ENCODE data around the gene MYO3B. TPM values are rescaled to one million over a fixed set of nuclear protein-coding genes. Genes with fewer than 3 reads are reported as not detected.
"Not testable (repeated sequence)": the region's sequence is repeated elsewhere in the genome, so short reads cannot be mapped to it uniquely, and the experiment has no call there.

Gene MYO3B
- total RNA-seq, 8 experiments from 2014 or later = 0.11 to 5.1 (median 0.98) TPM

DNA sequence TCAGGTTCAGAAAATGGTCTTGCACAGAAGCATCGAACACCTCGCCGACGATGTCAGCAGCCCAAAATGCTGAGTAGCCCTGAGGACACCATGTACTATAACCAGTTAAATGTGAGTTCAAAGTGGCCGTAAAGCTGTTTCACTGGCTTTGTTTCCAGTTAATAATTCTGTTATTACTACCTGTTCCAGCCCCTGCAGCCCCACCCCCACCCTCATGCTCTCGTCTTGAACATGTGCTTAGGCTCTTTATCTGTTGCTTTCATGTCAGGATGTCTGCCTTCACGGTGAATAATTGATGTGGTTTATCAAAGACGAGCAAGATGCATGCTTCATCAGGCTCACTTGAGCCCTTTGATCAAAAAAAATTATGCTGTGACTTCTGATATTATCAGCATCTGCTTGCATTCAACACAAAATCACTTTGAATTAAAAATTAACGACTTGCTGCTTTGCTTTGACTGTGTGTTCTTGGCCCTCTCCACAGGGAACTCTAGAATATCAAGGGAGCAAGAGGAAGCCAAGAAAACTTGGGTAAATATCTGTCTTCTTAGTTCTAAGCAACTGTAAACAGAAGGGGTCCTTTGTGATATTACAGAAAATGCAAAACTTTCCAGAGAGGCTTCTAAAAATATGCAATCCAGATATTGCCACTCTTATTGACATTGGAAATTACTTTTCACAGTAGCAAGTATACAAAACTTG, 473.8 kb downstream of the MYO3B start:
- Histone ChIP-seq H3K4me3 (no peak overlapping the region), H3K4me1 (replicated peaks in 1 of 2) (no peaks in the 10 kb centered on the region), H3K27ac (no peak overlapping the region)
- in situ Hi-C loops (cut with MboI; ENCODE audit: low pct_unique_long_range_greater_than_20kb in 2 of 9, low sequenced_read_pairs in 9 of 9, unreplicated experiment in 9 of 9) = no loop called here
- 0 to 78% (median 50%) methylated on average over 1 to 7 of the region's 9 CpGs; no CpG with 5 or more reads in 1 of the 10 experiments for WGBS, 10 experiments
- no peak for ATAC-seq (replicated peaks in 6 of 8)

DNA sequence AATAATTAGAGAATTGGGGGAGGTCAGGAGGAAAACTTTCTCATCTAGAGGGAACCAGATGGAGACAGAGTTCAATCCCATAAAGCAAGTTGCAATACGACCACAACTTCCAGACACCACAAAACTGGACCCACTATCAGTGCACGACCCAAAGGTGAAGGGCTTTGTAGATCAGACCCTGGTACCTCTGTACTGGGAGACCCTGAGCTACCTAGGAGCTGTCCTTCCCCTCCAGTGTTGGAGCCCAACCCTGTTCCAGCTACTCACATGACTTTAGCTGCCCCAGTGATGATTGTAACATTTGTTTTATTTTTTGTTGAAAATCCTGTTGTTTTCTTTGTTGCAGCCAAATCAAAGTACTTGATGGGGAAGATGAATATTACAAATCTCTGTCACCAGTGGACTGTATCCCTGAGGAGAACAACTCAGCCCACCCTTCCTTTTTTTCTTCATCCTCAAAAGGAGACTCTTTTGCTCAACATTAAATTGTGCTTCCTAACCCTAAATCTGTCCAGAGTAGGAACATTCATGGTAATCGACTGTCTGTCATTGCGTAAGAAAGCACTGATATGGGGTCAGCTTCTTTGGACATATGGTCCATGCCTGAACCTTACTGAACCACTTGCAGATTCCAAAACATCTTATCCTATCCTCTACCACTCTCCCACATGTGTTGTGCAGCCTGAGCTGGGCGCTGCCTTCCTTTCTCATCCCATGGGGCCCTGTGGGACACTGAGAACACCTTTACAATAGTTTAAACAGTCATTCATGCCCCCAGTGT, 474.9 kb downstream of the MYO3B start:
- WGBS, 10 experiments = 46 to 100% (median 97%) methylated on average over 2 to 4 of the region's 5 CpGs; no CpG with 5 or more reads in 3 of the 10 experiments
- in situ Hi-C loops (cut with MboI; ENCODE audit: low pct_unique_long_range_greater_than_20kb in 2 of 9, low sequenced_read_pairs in 9 of 9, unreplicated experiment in 9 of 9) = no loop called here
- no peak for ATAC-seq (replicated peaks in 6 of 8)
- no peak overlapping the region for H3K4me3 ChIP-seq
- H3K4me1 ChIP-seq (replicated peaks in 1 of 2) = no peaks in the 10 kb centered on the region
- no peak overlapping the region for H3K27ac ChIP-seq

DNA sequence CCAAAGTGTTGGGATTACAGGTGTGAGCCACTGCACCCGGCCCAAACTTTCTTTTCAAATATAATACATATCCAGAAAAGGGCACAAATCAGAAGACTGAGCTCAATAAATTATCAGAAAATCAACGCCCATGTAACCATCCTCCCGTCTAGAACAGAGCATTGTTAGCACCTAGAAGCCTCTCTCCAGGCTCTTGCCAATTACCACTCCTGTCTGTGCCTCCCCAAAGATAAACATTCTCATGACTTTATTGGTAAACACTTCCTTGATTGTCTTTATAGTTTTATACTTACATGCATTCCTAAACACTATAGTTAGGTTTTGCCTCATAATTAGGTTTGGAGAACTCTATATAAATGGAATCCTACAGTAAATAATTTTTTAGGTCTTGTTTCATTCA, 478.7 kb downstream of the MYO3B start:
- ATAC-seq (replicated peaks in 6 of 8) = no peak
- WGBS, 10 experiments = 50 to 100% (median 80%) methylated on average over 1 to 3 of the region's 3 CpGs; no CpG with 5 or more reads in 3 of the 10 experiments
- in situ Hi-C loops (cut with MboI; ENCODE audit: low pct_unique_long_range_greater_than_20kb in 2 of 9, low sequenced_read_pairs in 9 of 9, unreplicated experiment in 9 of 9) = no loop called here

DNA sequence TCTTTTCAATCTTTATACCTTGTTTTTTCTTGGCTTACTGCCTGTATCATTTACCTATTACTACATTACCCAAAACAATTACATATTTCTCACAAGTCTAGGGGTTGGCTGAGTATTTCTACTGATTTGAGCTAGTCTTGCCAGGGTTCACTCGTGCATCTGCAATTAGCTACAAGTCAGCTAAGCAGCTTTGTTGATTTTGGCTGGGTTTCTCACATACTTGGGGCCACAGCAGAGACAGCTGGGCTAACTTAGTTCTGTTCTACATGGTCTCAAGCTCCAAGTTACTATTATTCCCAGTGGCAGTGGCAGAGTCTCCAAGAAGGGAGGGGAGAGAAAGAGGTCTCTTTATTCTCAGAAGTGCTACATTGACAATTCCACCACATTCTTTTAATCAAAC, 482.5 kb downstream of the MYO3B start:
- in situ Hi-C loops (cut with MboI; ENCODE audit: low pct_unique_long_range_greater_than_20kb in 2 of 9, low sequenced_read_pairs in 9 of 9, unreplicated experiment in 9 of 9) = no loop called here
- 0 to 63% (median 11%) methylated on average over 1 of the region's 1 CpG; no CpG with 5 or more reads in 4 of the 10 experiments for WGBS, 10 experiments
- H3K27ac ChIP-seq = no peak overlapping the region
- no peak overlapping the region for H3K4me3 ChIP-seq
- H3K4me1 ChIP-seq (replicated peaks in 1 of 2) = no peaks in the 10 kb centered on the region
- ATAC-seq (replicated peaks in 6 of 8) = peak in 1 of 8 experiments; percentile 96

More for the DNA sequence above, 478.7 kb downstream of the MYO3B start:
- Histone ChIP-seq H3K4me1 (replicated peaks in 1 of 2) (no peaks in the 10 kb centered on the region), H3K4me3 (no peak overlapping the region), H3K27ac (no peak overlapping the region)

DNA sequence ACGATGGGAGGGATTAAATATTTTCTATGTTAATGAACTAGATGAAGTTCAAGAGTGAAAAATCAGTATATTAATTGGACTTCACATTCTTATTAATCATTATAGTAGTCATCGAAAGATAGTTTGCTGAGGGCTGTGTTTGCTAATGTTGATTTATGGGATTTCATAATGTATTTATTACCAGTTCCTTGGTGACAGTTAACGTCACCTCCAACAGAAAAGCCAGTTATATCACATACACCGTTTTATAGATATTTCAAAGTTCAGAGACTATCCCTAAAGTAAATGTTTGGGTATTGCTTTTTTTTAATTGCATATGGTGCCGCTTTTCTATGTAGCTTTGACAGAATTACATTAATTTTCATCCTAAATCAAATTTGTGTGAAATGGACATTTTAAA, 487.8 kb downstream of the MYO3B start:
- in situ Hi-C loops (cut with MboI; ENCODE audit: low pct_unique_long_range_greater_than_20kb in 2 of 9, low sequenced_read_pairs in 9 of 9, unreplicated experiment in 9 of 9) = no loop called here
- ATAC-seq (replicated peaks in 6 of 8) = no peak
- WGBS, 10 experiments = 43 to 92% (median 68%) methylated on average over 2 to 5 of the region's 5 CpGs
- Histone ChIP-seq H3K4me3 (no peak overlapping the region), H3K27ac (no peak overlapping the region), H3K4me1 (replicated peaks in 1 of 2) (no peaks in the 10 kb centered on the region)

DNA sequence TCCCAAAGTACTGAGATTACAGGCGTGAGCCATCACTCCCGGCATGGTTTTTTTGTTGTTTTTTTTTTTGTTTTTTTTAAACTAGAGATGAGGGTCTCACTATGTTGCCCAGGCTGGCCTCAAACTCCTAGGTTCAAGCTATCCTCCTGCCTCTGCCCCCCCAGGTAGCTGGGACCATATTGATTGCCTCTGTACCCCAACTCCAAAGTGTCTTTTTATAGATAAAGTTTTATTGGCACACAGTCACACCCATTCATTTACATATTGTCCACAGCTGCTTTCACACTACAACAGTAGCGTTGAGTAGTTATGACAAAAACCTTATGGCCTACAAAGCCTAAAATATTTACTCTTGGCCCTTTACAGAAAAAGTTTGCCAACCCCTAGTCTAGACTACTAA, 492.0 kb downstream of the MYO3B start:
- in situ Hi-C loops (cut with MboI; ENCODE audit: low pct_unique_long_range_greater_than_20kb in 2 of 9, low sequenced_read_pairs in 9 of 9, unreplicated experiment in 9 of 9) = no loop called here
- Histone ChIP-seq H3K4me3 (no peak overlapping the region), H3K27ac (no peak overlapping the region), H3K4me1 (replicated peaks in 1 of 2) (no peaks in the 10 kb centered on the region)
- no peak for ATAC-seq (replicated peaks in 6 of 8)
- 47 to 100% (median 94%) methylated on average over 1 to 3 of the region's 3 CpGs; no CpG with 5 or more reads in 3 of the 10 experiments for WGBS, 10 experiments

DNA sequence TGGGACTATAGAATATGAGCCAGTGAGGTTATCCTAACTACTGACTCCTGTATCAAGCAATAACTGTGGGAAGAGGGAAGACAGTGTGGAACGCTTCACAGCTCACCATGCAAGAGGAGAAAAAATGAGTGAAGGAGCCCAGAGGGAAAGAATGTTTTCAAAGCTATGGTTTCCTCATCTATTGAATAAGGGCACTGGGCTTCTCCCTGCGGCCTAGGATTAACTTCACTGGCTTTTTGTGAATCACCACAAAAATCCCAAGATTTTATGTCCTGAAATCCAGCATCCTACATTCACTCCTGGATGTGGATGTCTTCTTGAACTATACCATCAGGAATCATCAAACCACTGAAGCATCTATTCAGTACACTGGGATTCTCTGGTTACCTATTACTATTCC, 492.7 kb downstream of the MYO3B start:
- Histone ChIP-seq H3K27ac (no peak overlapping the region), H3K4me3 (no peak overlapping the region), H3K4me1 (replicated peaks in 1 of 2) (no peaks in the 10 kb centered on the region)
- 59 to 100% (median 92%) methylated on average over 1 to 2 of the region's 2 CpGs; no CpG with 5 or more reads in 1 of the 10 experiments for WGBS, 10 experiments
- no peak for ATAC-seq (replicated peaks in 6 of 8)
- in situ Hi-C loops (cut with MboI; ENCODE audit: low pct_unique_long_range_greater_than_20kb in 2 of 9, low sequenced_read_pairs in 9 of 9, unreplicated experiment in 9 of 9) = no loop called here

DNA sequence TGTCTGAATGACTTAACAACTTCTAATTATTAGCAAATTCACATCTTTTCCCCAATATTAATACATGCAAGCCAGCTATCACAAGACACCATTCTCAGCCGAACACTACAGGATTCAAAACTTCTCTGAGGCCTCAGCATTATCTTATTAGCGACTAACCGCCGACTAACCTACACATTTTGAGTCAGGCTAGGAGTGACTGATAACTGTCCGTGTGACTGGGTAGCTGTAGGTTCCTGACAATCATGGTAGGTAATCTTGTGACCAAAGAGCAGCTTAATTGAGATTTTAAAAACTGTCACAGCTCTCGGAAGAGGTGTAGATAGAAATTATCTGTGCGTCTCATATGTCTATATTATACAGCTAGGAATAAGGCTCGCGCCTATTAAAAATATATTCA, 493.1 kb downstream of the MYO3B start:
- ATAC-seq (replicated peaks in 6 of 8) = no peak
- in situ Hi-C loops (cut with MboI; ENCODE audit: low pct_unique_long_range_greater_than_20kb in 2 of 9, low sequenced_read_pairs in 9 of 9, unreplicated experiment in 9 of 9) = no loop called here
- 76 to 100% (median 88%) methylated on average over 1 to 9 of the region's 9 CpGs; no CpG with 5 or more reads in 2 of the 10 experiments for WGBS, 10 experiments

DNA sequence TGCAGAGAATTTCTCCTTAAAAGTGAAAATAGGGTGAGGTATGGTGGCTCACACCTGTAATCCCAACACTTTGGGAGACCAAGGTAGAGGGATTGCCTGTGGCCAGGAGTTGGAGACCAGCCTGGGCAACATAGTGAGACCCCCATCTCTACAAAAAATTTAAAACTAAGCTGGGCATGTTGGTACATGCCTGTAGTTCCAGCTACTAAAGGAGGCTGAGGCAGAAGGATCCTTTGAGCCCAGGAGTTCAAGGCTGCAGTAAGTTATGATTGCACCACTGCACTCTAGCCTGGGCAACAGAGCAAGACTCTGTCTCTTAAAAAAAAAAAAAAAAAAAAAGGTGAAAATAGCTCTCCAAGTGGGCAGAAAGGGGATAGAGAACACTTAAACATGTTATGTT, 496.3 kb downstream of the MYO3B start:
- in situ Hi-C loops (cut with MboI; ENCODE audit: low pct_unique_long_range_greater_than_20kb in 2 of 9, low sequenced_read_pairs in 9 of 9, unreplicated experiment in 9 of 9); ATAC-seq (replicated peaks in 6 of 8); H3K4me3 ChIP-seq; H3K27ac ChIP-seq; H3K4me1 ChIP-seq (replicated peaks in 1 of 2): not testable (repeated sequence)

More for the DNA sequence above, 493.1 kb downstream of the MYO3B start:
- Histone ChIP-seq H3K27ac (no peak overlapping the region), H3K4me3 (no peak overlapping the region), H3K4me1 (replicated peaks in 1 of 2) (no peaks in the 10 kb centered on the region)

DNA sequence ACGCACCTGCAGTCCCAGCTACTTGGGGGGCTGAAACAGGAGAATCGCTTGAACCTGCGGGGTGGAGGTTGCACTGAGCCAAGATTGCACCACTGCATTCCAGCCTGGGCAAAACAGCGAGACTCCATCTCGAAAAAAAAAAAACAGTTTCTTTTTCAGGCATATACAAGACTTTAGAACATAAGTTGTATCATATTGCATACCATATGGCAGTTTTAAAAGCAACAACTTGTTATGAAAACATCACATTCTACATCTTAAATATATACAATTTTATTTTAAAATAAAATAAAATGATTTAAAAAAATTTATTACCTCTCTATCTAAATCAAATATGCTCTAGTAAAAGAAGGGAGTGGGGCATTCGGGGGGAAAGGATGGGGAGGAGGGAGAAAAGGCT, 497.8 kb downstream of the MYO3B start:
- Histone ChIP-seq H3K4me3 (no peak overlapping the region), H3K4me1 (replicated peaks in 1 of 2) (peaks cover 4 to 15% of the 10 kb centered on the region in 2 donors), H3K27ac (no peak overlapping the region)
- 55 to 100% (median 93%) methylated on average over 2 to 5 of the region's 6 CpGs; no CpG with 5 or more reads in 1 of the 10 experiments for WGBS, 10 experiments
- in situ Hi-C loops (cut with MboI; ENCODE audit: low pct_unique_long_range_greater_than_20kb in 2 of 9, low sequenced_read_pairs in 9 of 9, unreplicated experiment in 9 of 9) = no loop called here
- no peak for ATAC-seq (replicated peaks in 6 of 8)

DNA sequence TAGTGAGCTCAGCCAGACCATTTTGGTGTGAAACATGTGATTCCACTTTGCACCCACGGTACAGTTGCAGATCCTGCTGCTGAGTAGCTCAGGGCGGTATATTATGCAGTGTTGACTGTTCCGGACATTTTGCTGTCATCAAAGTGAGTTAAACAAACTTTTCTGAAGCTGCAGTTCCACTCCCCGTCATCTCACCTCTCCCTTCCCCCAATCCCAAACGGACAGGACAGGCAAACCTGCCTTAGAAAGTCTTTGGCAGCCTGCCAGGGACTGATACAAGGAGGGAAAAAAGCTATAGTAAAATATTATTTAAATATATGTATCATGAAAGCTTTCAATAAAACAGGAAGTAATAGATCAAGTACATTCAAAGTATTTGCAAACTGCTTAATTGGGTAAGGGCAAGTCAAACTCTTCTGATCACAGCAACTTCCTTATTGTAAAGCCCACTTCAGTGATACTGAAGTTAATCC, 501.7 kb downstream of the MYO3B start:
- Histone ChIP-seq H3K4me3 (no peak overlapping the region), H3K4me1 (replicated peaks in 1 of 2) (peaks cover 4 to 15% of the 10 kb centered on the region in 2 donors), H3K27ac (no peak overlapping the region)
- WGBS, 10 experiments = 10 to 50% (median 18%) methylated on average over 2 to 5 of the region's 5 CpGs; no CpG with 5 or more reads in 3 of the 10 experiments
- in situ Hi-C loops (cut with MboI; ENCODE audit: low pct_unique_long_range_greater_than_20kb in 2 of 9, low sequenced_read_pairs in 9 of 9, unreplicated experiment in 9 of 9) = no loop called here
- ATAC-seq (replicated peaks in 6 of 8) = peak in 3 of 8 experiments; percentile 57 to 86 (median 61)

DNA sequence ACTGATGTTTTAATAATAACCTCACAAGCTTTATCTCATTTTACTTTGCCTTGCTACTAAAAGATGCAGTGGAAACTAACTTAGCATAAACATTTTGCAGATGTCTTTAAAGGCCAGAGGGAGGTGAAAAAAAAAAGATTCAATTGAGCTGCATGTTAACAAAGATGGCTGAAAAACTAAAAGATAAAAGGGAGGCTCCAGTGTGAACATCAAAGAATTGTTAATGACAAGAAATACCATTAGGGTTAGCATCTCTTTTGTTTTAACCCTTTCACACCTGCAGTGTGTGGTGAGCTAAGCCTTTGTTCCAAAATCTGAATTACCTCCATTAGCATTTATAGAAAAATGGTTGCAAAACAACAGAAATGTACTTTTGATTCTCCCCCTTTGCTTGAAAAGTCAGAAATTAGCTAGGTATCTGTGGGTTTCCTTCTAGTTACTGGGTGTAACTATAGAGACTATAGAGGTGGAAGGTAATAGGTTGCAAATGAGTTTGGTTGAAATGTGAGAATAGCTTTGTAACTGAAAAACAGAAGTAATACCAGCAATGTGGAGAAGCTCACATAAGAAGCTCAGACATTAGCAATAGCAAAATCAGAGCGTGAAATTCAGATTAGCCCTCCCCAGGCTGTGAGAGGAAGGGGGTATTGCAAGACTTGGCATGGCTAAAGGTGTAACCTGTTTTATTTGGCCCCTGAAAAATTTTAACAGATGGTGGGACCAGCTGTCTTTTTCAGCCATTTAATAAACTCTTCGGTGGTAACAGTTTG, 502.4 kb downstream of the MYO3B start:
- WGBS, 10 experiments = 0 to 78% (median 13%) methylated on average over 1 to 2 of the region's 2 CpGs; no CpG with 5 or more reads in 1 of the 10 experiments
- Histone ChIP-seq H3K27ac (no peak overlapping the region), H3K4me1 (replicated peaks in 1 of 2) (peaks cover 4 to 15% of the 10 kb centered on the region in 2 donors), H3K4me3 (no peak overlapping the region)
- ATAC-seq (replicated peaks in 6 of 8) = no peak
- in situ Hi-C loops (cut with MboI; ENCODE audit: low pct_unique_long_range_greater_than_20kb in 2 of 9, low sequenced_read_pairs in 9 of 9, unreplicated experiment in 9 of 9) = no loop called here

DNA sequence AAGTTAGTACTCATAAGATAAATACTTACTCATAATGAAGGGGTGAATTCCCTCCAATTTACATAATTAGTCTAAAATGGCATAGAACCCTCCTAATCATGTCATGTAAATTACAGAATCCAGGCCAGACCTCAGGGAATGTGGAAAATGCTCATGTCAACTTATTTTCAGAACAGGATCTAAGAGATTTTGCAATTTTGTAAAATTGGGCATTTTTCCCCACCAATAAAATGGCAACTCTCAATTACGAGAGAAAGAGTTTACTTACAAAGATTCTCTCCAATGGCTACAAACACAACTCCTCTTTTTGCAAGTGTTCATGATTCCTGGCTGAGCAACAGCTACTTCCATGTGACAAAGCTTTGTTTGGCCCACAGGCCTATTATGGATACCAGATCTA, 503.4 kb downstream of the MYO3B start:
- Histone ChIP-seq H3K4me1 (replicated peaks in 1 of 2) (peaks cover 4 to 15% of the 10 kb centered on the region in 2 donors), H3K27ac (no peak overlapping the region), H3K4me3 (no peak overlapping the region)
- no peak for ATAC-seq (replicated peaks in 6 of 8)
- WGBS, 10 experiments = 0 to 83% (median 59%) methylated on average over 1 of the region's 1 CpG; no CpG with 5 or more reads in 4 of the 10 experiments
- in situ Hi-C loops (cut with MboI; ENCODE audit: low pct_unique_long_range_greater_than_20kb in 2 of 9, low sequenced_read_pairs in 9 of 9, unreplicated experiment in 9 of 9) = no loop called here

Data from motor neuron (in vitro differentiated cells).